ENCODE measurements around the gene FCER2. TPM values are rescaled to one million over a fixed set of nuclear protein-coding genes. Genes with fewer than 3 reads are reported as not detected.

FCER2 gene
- total RNA-seq, 1 donor from 2014 or later, result 0.25 TPM

- intact Hi-C loops (cut with micrococcal nuclease), result no loop called here
Observed at GRCh38 chr19:7701049-7701653, 780 bp downstream of the FCER2 start.

GRCh38 chr19:7699417-7700401 is 2.2 kb downstream of the FCER2 start:
- intact Hi-C loops (cut with micrococcal nuclease), result no loop called here

GRCh38 chr19:7699003-7699402 is 2.9 kb downstream of the FCER2 start:
- intact Hi-C loops (cut with micrococcal nuclease), result no loop called here

GRCh38 chr19:7698583-7698982 is 3.3 kb downstream of the FCER2 start:
- intact Hi-C loops (cut with micrococcal nuclease), result no loop called here

GRCh38 chr19:7697721-7698287 is 4.1 kb downstream of the FCER2 start:
- intact Hi-C loops (cut with micrococcal nuclease), result no loop called here

- intact Hi-C loops (cut with micrococcal nuclease), result no loop called here
Observed at GRCh38 chr19:7694499-7694898, 7.4 kb downstream of the FCER2 start.

GRCh38 chr19:7692417-7693088 is 9.4 kb downstream of the FCER2 start:
- intact Hi-C loops (cut with micrococcal nuclease), result no loop called here

GRCh38 chr19:7691497-7691896 is 10.4 kb downstream of the FCER2 start:
- intact Hi-C loops (cut with micrococcal nuclease), result no loop called here

GRCh38 chr19:7690779-7691258 is 11.1 kb downstream of the FCER2 start:
- intact Hi-C loops (cut with micrococcal nuclease), result no loop called here

- intact Hi-C loops (cut with micrococcal nuclease), result no loop called here
Observed at GRCh38 chr19:7689165-7689564, 12.8 kb downstream of the FCER2 start.

GRCh38 chr19:7687177-7687576 is 14.8 kb downstream of the FCER2 start:
- intact Hi-C loops (cut with micrococcal nuclease), result no loop called here

- intact Hi-C loops (cut with micrococcal nuclease), result no loop called here
Observed at GRCh38 chr19:7685546-7686445, 16.1 kb downstream of the FCER2 start.

GRCh38 chr19:7682175-7682855 is 19.6 kb downstream of the FCER2 start:
- intact Hi-C loops (cut with micrococcal nuclease), result no loop called here

GRCh38 chr19:7681340-7682174 is 20.4 kb downstream of the FCER2 start:
- intact Hi-C loops (cut with micrococcal nuclease), result loop anchor here (1.0 kb wide), 3 partner anchors 29 to 118 kb away; no protein-coding TSS in a partner anchor

- intact Hi-C loops (cut with micrococcal nuclease), result loop anchor here (1.0 kb wide), 3 partner anchors 28 to 119 kb away; no protein-coding TSS in a partner anchor
Observed at GRCh38 chr19:7680606-7681339, 21.2 kb downstream of the FCER2 start, which contains the start of gene TRAPPC5. Gene TRAPPC5, plus strand, starts transcription at chr19:7680833. Its CDS starts 1,421 bp downstream, at chr19:7682254.

- intact Hi-C loops (cut with micrococcal nuclease), result no loop called here
Observed at GRCh38 chr19:7679771-7680605, 21.9 kb downstream of the FCER2 start.

Data from T-helper 2 cell treated with Interferon-gamma antibody and Interleukin-4, amounts not matched to agents 100 ng/mL and 5 ng/mL, for 36 hours (primary cell).